HepG2 (cell line): ENCODE measurements around the gene HSD3B1. TPM values are rescaled to one million over a fixed set of nuclear protein-coding genes. Genes with fewer than 3 reads are reported as not detected.

ENCODE experiments used
- ATF7-NPFF ChIP-seq: sonication (generic); formaldehyde crosslinking; IDR thresholded peaks from 2 replicates; pipeline ENCODE4 v1.8.1; 2023; ENCODE audit warnings: mild to moderate bottlenecking, low read depth, missing genetic modification reagents, moderate library complexity
- GRHL1 ChIP-seq: sonication (generic); formaldehyde crosslinking; conservative IDR thresholded peaks from 2 replicates; pipeline ENCODE4 v1.8.0; 2022; ENCODE audit warnings: missing genetic modification reagents
- MAFG ChIP-seq: sonication (generic); formaldehyde crosslinking; IDR thresholded peaks from 2 replicates; pipeline ENCODE4 v1.5.1; 2020; ENCODE audit warnings: mild to moderate bottlenecking, missing genetic modification reagents
- NKX3-1 ChIP-seq: sonication (generic); formaldehyde crosslinking; IDR thresholded peaks from 2 replicates; pipeline ENCODE4 v1.5.0; 2020; ENCODE audit warnings: missing genetic modification reagents
- TMF1 ChIP-seq: sonication (generic); formaldehyde crosslinking; IDR thresholded peaks from 2 replicates; pipeline ENCODE4 v1.8.1; 2022; ENCODE audit warnings: low read depth, missing genetic modification reagents
- WIZ ChIP-seq: sonication (generic); formaldehyde crosslinking; IDR thresholded peaks from 2 replicates; pipeline ENCODE4 v1.5.1; 2020; ENCODE audit warnings: mild to moderate bottlenecking, missing genetic modification reagents
- YEATS4 ChIP-seq: sonication (generic); formaldehyde crosslinking; IDR thresholded peaks from 2 replicates; pipeline ENCODE4 v1.4.0; 2020; ENCODE audit warnings: missing genetic modification reagents, borderline replicate concordance
- ZNF124 ChIP-seq: sonication (generic); formaldehyde crosslinking; IDR thresholded peaks from 2 replicates; pipeline ENCODE4 v1.4.0; 2020; ENCODE audit warnings: missing genetic modification reagents
- ZNF251 ChIP-seq: sonication (generic); formaldehyde crosslinking; IDR thresholded peaks from 2 replicates; pipeline ENCODE4 v1.9.0; 2021; ENCODE audit warnings: mild to moderate bottlenecking, missing genetic modification reagents
- ZNF337 ChIP-seq: sonication (generic); formaldehyde crosslinking; IDR thresholded peaks from 2 replicates; pipeline ENCODE4 v1.5.1; 2020; ENCODE audit warnings: missing genetic modification reagents, low read depth, mild to moderate bottlenecking, borderline replicate concordance
- ZNF350 ChIP-seq: sonication (generic); formaldehyde crosslinking; IDR thresholded peaks from 2 replicates; pipeline ENCODE4 v1.4.0; 2020; ENCODE audit warnings: mild to moderate bottlenecking, low read depth, missing genetic modification reagents, borderline replicate concordance
- ZNF747 ChIP-seq: sonication (generic); formaldehyde crosslinking; IDR thresholded peaks from 2 replicates; pipeline ENCODE4 v1.8.1; 2023; ENCODE audit warnings: missing genetic modification reagents, mild to moderate bottlenecking, borderline replicate concordance
- ZSCAN20 ChIP-seq: sonication (generic); formaldehyde crosslinking; IDR thresholded peaks from 2 replicates; pipeline ENCODE4 v1.4.0; 2020; ENCODE audit warnings: missing genetic modification reagents, mild to moderate bottlenecking, borderline replicate concordance
- polyA plus RNA-seq, 8 experiments: library from polyadenylated mRNA; depleted of rRNA in 3 of 8; stranded (reverse) in 7 of 8; unstranded in 1 of 8; fragments of >200 nt; fragmentation: Illumina TruSeq in 4 of 8; extraction: Trizol in 4 of 8; gene quantifications; 2 replicates each; pipeline versions ENCODE4 v1.2.1 to v1.2.3, GENCODE V29; 2011 to 2016; ENCODE audit warnings: low read depth in 4 of 8, missing spikeins in 1 of 8, mixed read lengths in 1 of 8; ENCODE audit not compliant: insufficient read depth in 1 of 8
- total RNA-seq, 5 experiments: library from RNA; depleted of rRNA; stranded (reverse); fragments of >200 nt; fragmentation: Illumina TruSeq; extraction: Trizol; gene quantifications; 2 replicates each; pipeline ENCODE4 v1.2.3, GENCODE V29; 2016; ENCODE audit warnings: low read depth in 1 of 5
- TF ChIP-seq, protein P1 (sequence below): sonication (generic); formaldehyde crosslinking; IDR thresholded peaks from 2 replicates; pipeline ENCODE4 v1.9.0; 2022; ENCODE audit warnings: low read depth, missing genetic modification reagents
- TF ChIP-seq, protein P2 (sequence below): sonication (generic); formaldehyde crosslinking; IDR thresholded peaks from 2 replicates; pipeline ENCODE4 v1.5.0; 2020; ENCODE audit warnings: missing genetic modification reagents
- TF ChIP-seq, protein P3 (sequence below): sonication (generic); formaldehyde crosslinking; IDR thresholded peaks from 2 replicates; pipeline ENCODE4 v1.8.1; 2023; ENCODE audit warnings: mild to moderate bottlenecking, inconsistent platforms, moderate library complexity, missing genetic modification reagents, borderline replicate concordance
- TF ChIP-seq, protein P4 (sequence below): sonication (generic); formaldehyde crosslinking; IDR thresholded peaks from 2 replicates; pipeline ENCODE4 v1.8.0; 2022; ENCODE audit warnings: mild to moderate bottlenecking, missing genetic modification reagents, moderate library complexity
- TF ChIP-seq, protein P5 (sequence below): fragments of 450-650 bp; IDR thresholded peaks from 2 replicates; pipeline ENCODE4 v1.6.1; 2016
- TF ChIP-seq, protein P6 (sequence below): sonication (generic); formaldehyde crosslinking; IDR thresholded peaks from 2 replicates; pipeline ENCODE4 v1.4.0; 2020; ENCODE audit warnings: missing genetic modification reagents, mild to moderate bottlenecking, borderline replicate concordance

The HSD3B1 gene
- total and polyA plus RNA-seq, 2 of the 13 experiments (the other 11 are each of a cell fraction or from before 2014, with no cell fraction given): not detected

DNA sequence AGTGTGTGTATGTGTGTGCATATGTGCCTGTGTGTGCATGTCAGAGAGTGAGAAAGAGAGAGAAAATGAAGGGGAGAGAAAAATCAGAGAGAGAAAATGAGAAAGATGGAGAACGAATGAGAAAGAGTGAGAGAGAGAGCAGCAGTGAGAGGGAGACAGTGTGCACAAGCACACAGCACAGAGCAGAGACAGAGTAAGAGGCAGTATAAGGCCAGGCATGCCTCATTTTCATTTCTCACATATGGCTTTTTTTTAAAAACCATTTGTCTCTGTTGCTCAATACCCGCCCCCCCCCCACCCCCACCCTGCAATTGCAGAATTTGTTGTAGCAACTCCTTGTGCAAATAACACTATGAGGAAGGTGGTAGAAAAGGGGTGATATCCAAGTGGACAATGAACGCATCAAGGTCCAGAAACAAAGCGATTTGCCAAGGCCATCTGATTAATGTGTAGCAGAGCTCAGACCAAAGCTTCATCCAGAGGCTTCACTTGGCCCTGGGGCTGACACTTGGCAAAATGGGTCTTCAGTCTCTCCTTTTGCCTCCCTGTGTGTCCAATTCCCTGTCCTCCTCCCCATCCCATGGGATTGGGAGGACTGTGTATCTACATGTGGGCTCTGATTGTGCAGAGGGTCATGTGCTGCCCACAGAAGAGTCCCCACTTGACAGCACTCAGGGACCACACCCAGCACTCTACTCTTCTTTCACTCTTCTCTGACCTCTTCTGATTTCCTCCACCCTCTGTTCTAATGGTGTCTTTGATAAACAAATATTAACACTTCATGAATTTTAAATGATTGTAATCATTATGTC, 38.9 kb upstream of the HSD3B1 start (continued):
- TF ChIP-seq NKX3-1 (CRISPR knock-in tag): no peak
- no peak for TF ChIP-seq WIZ (CRISPR knock-in tag)
- TF ChIP-seq, protein P1, sequence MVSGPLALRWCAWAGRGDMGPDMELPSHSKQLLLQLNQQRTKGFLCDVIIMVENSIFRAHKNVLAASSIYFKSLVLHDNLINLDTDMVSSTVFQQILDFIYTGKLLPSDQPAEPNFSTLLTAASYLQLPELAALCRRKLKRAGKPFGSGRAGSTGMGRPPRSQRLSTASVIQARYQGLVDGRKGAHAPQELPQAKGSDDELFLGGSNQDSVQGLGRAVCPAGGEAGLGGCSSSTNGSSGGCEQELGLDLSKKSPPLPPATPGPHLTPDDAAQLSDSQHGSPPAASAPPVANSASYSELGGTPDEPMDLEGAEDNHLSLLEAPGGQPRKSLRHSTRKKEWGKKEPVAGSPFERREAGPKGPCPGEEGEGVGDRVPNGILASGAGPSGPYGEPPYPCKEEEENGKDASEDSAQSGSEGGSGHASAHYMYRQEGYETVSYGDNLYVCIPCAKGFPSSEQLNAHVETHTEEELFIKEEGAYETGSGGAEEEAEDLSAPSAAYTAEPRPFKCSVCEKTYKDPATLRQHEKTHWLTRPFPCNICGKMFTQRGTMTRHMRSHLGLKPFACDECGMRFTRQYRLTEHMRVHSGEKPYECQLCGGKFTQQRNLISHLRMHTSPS (CRISPR knock-in tag): no peak
- TF ChIP-seq, protein P2, sequence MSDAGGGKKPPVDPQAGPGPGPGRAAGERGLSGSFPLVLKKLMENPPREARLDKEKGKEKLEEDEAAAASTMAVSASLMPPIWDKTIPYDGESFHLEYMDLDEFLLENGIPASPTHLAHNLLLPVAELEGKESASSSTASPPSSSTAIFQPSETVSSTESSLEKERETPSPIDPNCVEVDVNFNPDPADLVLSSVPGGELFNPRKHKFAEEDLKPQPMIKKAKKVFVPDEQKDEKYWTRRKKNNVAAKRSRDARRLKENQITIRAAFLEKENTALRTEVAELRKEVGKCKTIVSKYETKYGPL (CRISPR knock-in tag): no peak
- TF ChIP-seq YEATS4 (CRISPR knock-in tag): no peak
- TF ChIP-seq ZNF350 (CRISPR knock-in tag): no peak
- TF ChIP-seq ZNF747 (CRISPR knock-in tag): no peak
- no peak for TF ChIP-seq TMF1 (CRISPR knock-in tag)
- no peak for TF ChIP-seq ZNF251 (CRISPR knock-in tag)
- no peak for TF ChIP-seq MAFG (CRISPR knock-in tag)
- TF ChIP-seq ATF7-NPFF (CRISPR knock-in tag): no peak
- TF ChIP-seq, protein P3, sequence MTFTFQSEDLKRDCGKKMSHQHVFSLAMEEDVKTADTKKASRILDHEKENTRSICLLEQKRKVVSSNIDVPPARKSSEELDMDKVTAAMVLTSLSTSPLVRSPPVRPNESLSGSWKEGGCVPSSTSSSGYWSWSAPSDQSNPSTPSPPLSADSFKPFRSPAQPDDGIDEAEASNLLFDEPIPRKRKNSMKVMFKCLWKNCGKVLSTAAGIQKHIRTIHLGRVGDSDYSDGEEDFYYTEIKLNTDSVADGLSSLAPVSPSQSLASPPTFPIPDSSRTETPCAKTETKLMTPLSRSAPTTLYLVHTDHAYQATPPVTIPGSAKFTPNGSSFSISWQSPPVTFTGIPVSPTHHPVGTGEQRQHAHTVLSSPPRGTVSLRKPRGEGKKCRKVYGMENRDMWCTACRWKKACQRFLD (CRISPR knock-in tag): no peak
- TF ChIP-seq, protein P4, sequence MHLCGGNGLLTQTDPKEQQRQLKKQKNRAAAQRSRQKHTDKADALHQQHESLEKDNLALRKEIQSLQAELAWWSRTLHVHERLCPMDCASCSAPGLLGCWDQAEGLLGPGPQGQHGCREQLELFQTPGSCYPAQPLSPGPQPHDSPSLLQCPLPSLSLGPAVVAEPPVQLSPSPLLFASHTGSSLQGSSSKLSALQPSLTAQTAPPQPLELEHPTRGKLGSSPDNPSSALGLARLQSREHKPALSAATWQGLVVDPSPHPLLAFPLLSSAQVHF (CRISPR knock-in tag): no peak
- TF ChIP-seq, protein P5, sequence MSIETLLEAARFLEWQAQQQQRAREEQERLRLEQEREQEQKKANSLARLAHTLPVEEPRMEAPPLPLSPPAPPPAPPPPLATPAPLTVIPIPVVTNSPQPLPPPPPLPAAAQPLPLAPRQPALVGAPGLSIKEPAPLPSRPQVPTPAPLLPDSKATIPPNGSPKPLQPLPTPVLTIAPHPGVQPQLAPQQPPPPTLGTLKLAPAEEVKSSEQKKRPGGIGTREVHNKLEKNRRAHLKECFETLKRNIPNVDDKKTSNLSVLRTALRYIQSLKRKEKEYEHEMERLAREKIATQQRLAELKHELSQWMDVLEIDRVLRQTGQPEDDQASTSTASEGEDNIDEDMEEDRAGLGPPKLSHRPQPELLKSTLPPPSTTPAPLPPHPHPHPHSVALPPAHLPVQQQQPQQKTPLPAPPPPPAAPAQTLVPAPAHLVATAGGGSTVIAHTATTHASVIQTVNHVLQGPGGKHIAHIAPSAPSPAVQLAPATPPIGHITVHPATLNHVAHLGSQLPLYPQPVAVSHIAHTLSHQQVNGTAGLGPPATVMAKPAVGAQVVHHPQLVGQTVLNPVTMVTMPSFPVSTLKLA: no peak
- no peak for TF ChIP-seq GRHL1
- no peak for TF ChIP-seq ZNF337
- no peak for TF ChIP-seq ZNF124 (CRISPR knock-in tag)
- TF ChIP-seq, protein P6, sequence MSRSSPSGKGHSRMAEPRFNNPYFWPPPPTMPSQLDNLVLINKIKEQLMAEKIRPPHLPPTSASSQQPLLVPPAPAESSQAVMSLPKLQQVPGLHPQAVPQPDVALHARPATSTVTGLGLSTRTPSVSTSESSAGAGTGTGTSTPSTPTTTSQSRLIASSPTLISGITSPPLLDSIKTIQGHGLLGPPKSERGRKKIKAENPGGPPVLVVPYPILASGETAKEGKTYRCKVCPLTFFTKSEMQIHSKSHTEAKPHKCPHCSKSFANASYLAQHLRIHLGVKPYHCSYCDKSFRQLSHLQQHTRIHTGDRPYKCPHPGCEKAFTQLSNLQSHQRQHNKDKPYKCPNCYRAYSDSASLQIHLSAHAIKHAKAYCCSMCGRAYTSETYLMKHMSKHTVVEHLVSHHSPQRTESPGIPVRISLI (CRISPR knock-in tag): peak; percentile 76; the same call in 1 of the 2 replicates
- no peak for TF ChIP-seq ZSCAN20 (CRISPR knock-in tag)
